ENCODE results near the gene GULP1.
"Not testable (repeated sequence)": the region's sequence is repeated elsewhere in the genome, so short reads cannot be mapped to it uniquely, and the experiment has no call there.

Gene GULP1

GRCh38 chr2:188569431-188570165 is 277.9 kb downstream of the GULP1 start:
- DNase-seq: no peak

GRCh38 chr2:188570370-188570769 is 278.7 kb downstream of the GULP1 start:
- no peak for DNase-seq

- DNase-seq: no peak
Observed at GRCh38 chr2:188571543-188572303, 280.0 kb downstream of the GULP1 start.

GRCh38 chr2:188572592-188572991 is 280.9 kb downstream of the GULP1 start:
- no peak for DNase-seq

GRCh38 chr2:188573453-188573852 is 281.8 kb downstream of the GULP1 start:
- no peak for DNase-seq

GRCh38 chr2:188576006-188576405 is 284.3 kb downstream of the GULP1 start:
- DNase-seq: no peak

- no peak for DNase-seq
Observed at GRCh38 chr2:188576651-188577050, 285.0 kb downstream of the GULP1 start.

GRCh38 chr2:188577231-188577630 is 285.6 kb downstream of the GULP1 start:
- DNase-seq: no peak

GRCh38 chr2:188580738-188581137 is 289.1 kb downstream of the GULP1 start:
- no peak for DNase-seq

- no peak for DNase-seq
Observed at GRCh38 chr2:188582211-188582610, 290.5 kb downstream of the GULP1 start.

- DNase-seq: no peak
Observed at GRCh38 chr2:188588235-188588634, 296.6 kb downstream of the GULP1 start.

GRCh38 chr2:188596054-188596453 is 304.4 kb downstream of the GULP1 start:
- DNase-seq: no peak

- no peak for DNase-seq
Observed at GRCh38 chr2:188598551-188598950, 306.9 kb downstream of the GULP1 start.

GRCh38 chr2:188599140-188599539 is 307.5 kb downstream of the GULP1 start:
- DNase-seq: no peak

- DNase-seq: no peak
Observed at GRCh38 chr2:188600536-188601210, 309.0 kb downstream of the GULP1 start.

GRCh38 chr2:188601391-188601790 is 309.7 kb downstream of the GULP1 start:
- no peak for DNase-seq

GRCh38 chr2:188601927-188602326 is 310.3 kb downstream of the GULP1 start:
- no peak for DNase-seq

- no peak for DNase-seq
Observed at GRCh38 chr2:188604579-188604978, 312.9 kb downstream of the GULP1 start.

GRCh38 chr2:188605609-188606584 is 314.2 kb downstream of the GULP1 start:
- DNase-seq: peak; percentile 2

GRCh38 chr2:188606596-188606995 is 314.9 kb downstream of the GULP1 start:
- DNase-seq: not testable (repeated sequence)

GRCh38 chr2:188607501-188607900 is 315.8 kb downstream of the GULP1 start:
- DNase-seq: peak; percentile 6

GRCh38 chr2:188609321-188610049 is 317.8 kb downstream of the GULP1 start:
- DNase-seq: no peak

Data from CD4-positive, alpha-beta T cell treated with Interleukin-6 for 4 hours (primary cell).